ENCODE measurements around the gene MAP2K5. TPM values are rescaled to one million over a fixed set of nuclear protein-coding genes. Genes with fewer than 3 reads are reported as not detected.

Gene MAP2K5
- total RNA-seq, 4 donors from 2014 or later: 8.0 to 14.0 (median 9.1) TPM

DNA sequence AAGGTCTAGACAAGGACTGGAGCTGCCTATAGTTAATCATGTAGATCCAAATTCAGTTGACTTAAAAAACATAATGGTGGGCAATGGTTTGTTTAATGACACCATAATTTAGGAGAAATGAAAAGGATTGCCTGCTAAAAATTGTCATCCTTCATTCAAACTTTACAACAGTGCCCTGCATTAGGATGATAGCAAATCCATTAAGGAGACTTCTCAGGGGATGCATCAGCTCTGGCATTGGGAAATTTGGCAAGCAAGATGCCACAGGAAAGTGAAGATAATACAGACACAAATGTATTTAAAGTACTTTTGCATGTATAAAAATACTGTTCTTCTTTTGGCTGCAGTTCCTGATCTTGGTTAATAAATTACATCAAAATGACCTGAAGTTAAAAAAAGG lies 189.7 kb downstream of the MAP2K5 start:
- DNase-seq (ENCODE audit: low spot score in 2 of 2): no peak
- intact Hi-C loops (cut with DNase I; ENCODE audit: low total_unique reads): no loop called here
- no peak for TF ChIP-seq POLR2A (IDR thresholded peaks at IDR 0.05)
- TF ChIP-seq, protein P1, sequence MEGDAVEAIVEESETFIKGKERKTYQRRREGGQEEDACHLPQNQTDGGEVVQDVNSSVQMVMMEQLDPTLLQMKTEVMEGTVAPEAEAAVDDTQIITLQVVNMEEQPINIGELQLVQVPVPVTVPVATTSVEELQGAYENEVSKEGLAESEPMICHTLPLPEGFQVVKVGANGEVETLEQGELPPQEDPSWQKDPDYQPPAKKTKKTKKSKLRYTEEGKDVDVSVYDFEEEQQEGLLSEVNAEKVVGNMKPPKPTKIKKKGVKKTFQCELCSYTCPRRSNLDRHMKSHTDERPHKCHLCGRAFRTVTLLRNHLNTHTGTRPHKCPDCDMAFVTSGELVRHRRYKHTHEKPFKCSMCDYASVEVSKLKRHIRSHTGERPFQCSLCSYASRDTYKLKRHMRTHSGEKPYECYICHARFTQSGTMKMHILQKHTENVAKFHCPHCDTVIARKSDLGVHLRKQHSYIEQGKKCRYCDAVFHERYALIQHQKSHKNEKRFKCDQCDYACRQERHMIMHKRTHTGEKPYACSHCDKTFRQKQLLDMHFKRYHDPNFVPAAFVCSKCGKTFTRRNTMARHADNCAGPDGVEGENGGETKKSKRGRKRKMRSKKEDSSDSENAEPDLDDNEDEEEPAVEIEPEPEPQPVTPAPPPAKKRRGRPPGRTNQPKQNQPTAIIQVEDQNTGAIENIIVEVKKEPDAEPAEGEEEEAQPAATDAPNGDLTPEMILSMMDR (IDR thresholded peaks at IDR 0.05): no peak
- no peak overlapping the region for H3K4me3 ChIP-seq (ENCODE audit: low read depth, poor library complexity, severe bottlenecking)

DNA sequence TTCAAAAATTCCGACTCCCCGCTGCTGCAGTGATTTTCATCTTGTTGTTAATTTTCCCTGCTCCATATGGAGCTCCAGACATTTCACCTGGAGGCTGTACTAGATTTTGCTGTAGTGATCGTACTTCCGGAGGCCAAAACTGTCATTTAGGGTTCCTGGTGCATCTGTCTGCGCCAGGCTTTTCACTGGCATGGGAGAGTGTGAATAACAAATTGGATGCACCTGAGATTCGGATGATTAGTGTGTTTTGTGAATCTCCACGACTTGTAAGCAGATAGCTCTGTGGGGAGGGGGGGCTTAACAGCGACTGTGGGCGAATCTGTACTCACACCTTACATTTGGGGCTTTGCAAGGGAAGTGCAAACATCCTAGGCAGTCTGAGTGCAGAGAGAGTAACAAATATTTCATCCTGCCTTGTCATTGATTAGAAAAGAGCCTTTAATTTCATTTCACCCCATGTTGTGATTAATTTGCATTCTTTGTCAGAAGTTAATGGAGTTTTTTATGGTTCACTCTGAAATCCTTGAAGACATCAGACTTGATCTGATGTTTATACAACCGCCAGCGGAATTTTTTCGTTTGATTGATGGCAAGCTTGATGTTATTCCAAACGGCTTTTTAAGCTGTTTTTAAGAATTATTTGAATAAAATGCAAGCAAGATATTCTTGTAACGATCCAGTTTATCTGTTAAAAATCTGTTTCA lies 190.3 kb downstream of the MAP2K5 start:
- TF ChIP-seq POLR2A (IDR thresholded peaks at IDR 0.05): no peak
- TF ChIP-seq, protein P1 (IDR thresholded peaks at IDR 0.05): no peak
- H3K4me3 ChIP-seq (ENCODE audit: low read depth, poor library complexity, severe bottlenecking): no peak overlapping the region
- 87 to 91% methylated on average over 14 of the region's 14 CpGs for WGBS, 2 donors
- DNase-seq (ENCODE audit: low spot score in 2 of 2): no peak
- intact Hi-C loops (cut with DNase I; ENCODE audit: low total_unique reads): no loop called here

- no peak for DNase-seq (ENCODE audit: low spot score in 2 of 2)
- 21 to 26% methylated on average over 2 of the region's 2 CpGs for WGBS, 2 donors
- intact Hi-C loops (cut with DNase I; ENCODE audit: low total_unique reads): no loop called here
Observed at GRCh38 chr15:67735896-67736295, 193.4 kb downstream of the MAP2K5 start.

DNA sequence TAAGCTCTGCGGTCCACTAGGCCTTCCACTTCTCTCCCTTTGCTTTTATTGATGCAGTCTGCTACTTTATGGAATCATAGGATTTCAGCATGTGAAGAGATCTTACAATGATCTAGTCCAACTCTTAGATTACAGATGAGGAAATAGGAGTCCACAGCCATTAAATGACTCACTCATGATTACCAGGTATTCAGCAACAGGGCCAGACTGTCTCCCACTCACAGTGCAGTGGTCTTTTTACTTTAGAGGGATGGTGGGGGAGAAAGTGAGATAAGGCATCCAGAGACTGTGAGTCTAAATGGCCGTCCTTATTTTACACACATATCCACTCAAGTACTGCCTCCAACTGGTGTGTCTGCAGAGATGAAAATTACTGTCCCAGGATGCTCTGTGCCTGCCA lies 194.3 kb downstream of the MAP2K5 start:
- TF ChIP-seq POLR2A (IDR thresholded peaks at IDR 0.05): no peak
- no peak for DNase-seq (ENCODE audit: low spot score in 2 of 2)
- intact Hi-C loops (cut with DNase I; ENCODE audit: low total_unique reads): no loop called here
- WGBS, 2 donors: 91 to 96% methylated on average over 2 of the region's 2 CpGs
- no peak overlapping the region for H3K4me3 ChIP-seq (ENCODE audit: low read depth, poor library complexity, severe bottlenecking)

More at GRCh38 chr15:67735896-67736295, 193.4 kb downstream of the MAP2K5 start:
- TF ChIP-seq, protein P1 (IDR thresholded peaks at IDR 0.05): no peak
- no peak for TF ChIP-seq POLR2A (IDR thresholded peaks at IDR 0.05)
- no peak overlapping the region for H3K4me3 ChIP-seq (ENCODE audit: low read depth, poor library complexity, severe bottlenecking)

DNA sequence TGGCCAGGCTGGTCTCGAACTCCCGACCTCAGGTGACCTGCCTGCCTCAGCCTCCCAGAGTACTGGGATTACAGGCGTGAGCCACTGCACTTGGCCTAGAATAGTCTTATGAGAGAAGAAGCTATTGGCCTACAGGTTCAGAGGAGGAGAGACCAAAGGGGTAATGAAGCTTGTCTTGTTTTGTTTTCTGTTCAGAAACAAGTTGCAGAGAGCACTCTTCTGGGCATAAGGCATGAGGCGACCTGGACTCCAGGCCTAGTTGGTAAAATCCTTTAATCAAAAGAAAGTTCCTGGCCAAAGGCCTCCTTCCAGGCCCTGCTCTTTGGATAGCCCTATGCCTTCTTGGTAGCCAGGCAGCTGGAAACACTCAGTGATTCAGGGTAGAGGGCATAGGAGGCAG lies 195.6 kb downstream of the MAP2K5 start:
- WGBS, 2 donors: 71 to 75% methylated on average over 4 of the region's 4 CpGs
- no peak overlapping the region for H3K4me3 ChIP-seq (ENCODE audit: low read depth, poor library complexity, severe bottlenecking)
- no peak for DNase-seq (ENCODE audit: low spot score in 2 of 2)
- intact Hi-C loops (cut with DNase I; ENCODE audit: low total_unique reads): no loop called here
- TF ChIP-seq POLR2A (IDR thresholded peaks at IDR 0.05): no peak
- TF ChIP-seq, protein P1 (IDR thresholded peaks at IDR 0.05): no peak

DNA sequence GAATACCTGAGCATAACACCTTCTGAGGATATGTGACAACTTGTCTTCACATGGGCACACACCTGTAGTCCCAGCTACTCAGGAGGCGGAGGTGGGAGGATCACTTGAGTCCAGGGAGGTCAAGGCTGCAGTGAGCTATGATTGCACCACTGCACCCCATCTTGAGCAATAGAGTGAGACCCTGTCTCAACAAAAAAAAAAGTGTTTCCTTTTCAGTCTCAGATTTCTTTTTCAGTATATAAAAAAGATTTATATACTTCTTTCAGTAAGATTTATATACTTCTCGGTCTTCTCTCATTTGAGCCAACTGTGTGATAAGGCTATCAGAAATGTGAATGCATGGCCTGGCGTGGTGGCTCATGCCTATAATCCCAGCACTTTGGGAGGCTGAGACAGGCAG lies 197.9 kb downstream of the MAP2K5 start:
- TF ChIP-seq, protein P1 (IDR thresholded peaks at IDR 0.05): no peak
- no peak for TF ChIP-seq POLR2A (IDR thresholded peaks at IDR 0.05)
- intact Hi-C loops (cut with DNase I; ENCODE audit: low total_unique reads): no loop called here
- WGBS, 2 donors: 96 to 97% methylated on average over 3 of the region's 3 CpGs
- DNase-seq (ENCODE audit: low spot score in 2 of 2): no peak
- H3K4me3 ChIP-seq (ENCODE audit: low read depth, poor library complexity, severe bottlenecking): no peak overlapping the region
